MCF 10A (cell line): Measurements from ENCODE around the gene RAI14. TPM values are rescaled to one million over a fixed set of nuclear protein-coding genes. Genes with fewer than 3 reads are reported as not detected.

Experiments
- BruUV-seq: library from RNA; stranded (reverse); fragments of 400-500 nt; replicated peaks from 2 replicates; lab custom pipeline; 2021; lab: Mats Ljungman, UMichigan
- CTCF ChIA-PET: fragments of 300-600 bp; sonication (Branson Sonifier 250); formaldehyde crosslinking; extraction: SDS; loops from one replicate; lab custom pipeline; 2021; ENCODE audit warnings: antibody characterized with exemption, inconsistent platforms; lab: Yijun Ruan, JAX
- POLR2A ChIA-PET: fragments of 300-600, 350-650 bp; sonication (Branson Sonifier 250); formaldehyde crosslinking; extraction: SDS; loops from one replicate; lab custom pipeline; 2020; ENCODE audit warnings: antibody characterized with exemption, inconsistent platforms; lab: Yijun Ruan, JAX
- DNase-seq: peaks from one replicate; pipeline ENCODE4 v3.0.0-alpha.2; 2018; ENCODE audit not compliant: unreplicated experiment
- H3K27ac Mint-ChIP-seq: one replicate; pipeline ENCODE4 v1.8.0; 2022; ENCODE audit warnings: mild to moderate bottlenecking, low read depth, mixed read lengths; ENCODE audit not compliant: unreplicated experiment
- H3K27me3 Mint-ChIP-seq: one replicate; pipeline ENCODE4 v1.8.0; 2022; ENCODE audit warnings: mixed read lengths; ENCODE audit not compliant: insufficient read depth, unreplicated experiment
- H3K36me3 Mint-ChIP-seq: one replicate; pipeline ENCODE4 v1.8.0; 2022; ENCODE audit warnings: mild to moderate bottlenecking, moderate library complexity, mixed read lengths; ENCODE audit not compliant: insufficient read depth, unreplicated experiment
- H3K4me1 Mint-ChIP-seq: one replicate; pipeline ENCODE4 v1.8.0; 2022; ENCODE audit warnings: mixed read lengths; ENCODE audit not compliant: insufficient read depth, unreplicated experiment
- H3K4me3 Mint-ChIP-seq: one replicate; pipeline ENCODE4 v1.8.0; 2022; ENCODE audit warnings: mild to moderate bottlenecking, moderate library complexity, mixed read lengths; ENCODE audit not compliant: unreplicated experiment
- H3K9me3 Mint-ChIP-seq: one replicate; pipeline ENCODE4 v1.8.0; 2022; ENCODE audit warnings: mixed read lengths; ENCODE audit not compliant: unreplicated experiment
- CTCF ChIP-seq: fragments of 200-600 bp; IDR thresholded peaks from one replicate; pipeline ENCODE4 v1.8.0; 2022; ENCODE audit warnings: antibody characterized with exemption, mild to moderate bottlenecking; ENCODE audit not compliant: unreplicated experiment
- intact Hi-C: fragments of 100-400 bp; cut with micrococcal nuclease; formaldehyde crosslinking; loops from 2 replicates; pipeline ENCODE4 v1.14.1; 2022
- total RNA-seq: library from RNA; stranded (reverse); gene quantifications from 2 replicates; pipeline ENCODE4 v1.2.3, GENCODE V29; 2022

Gene RAI14
- total RNA-seq, 1 experiment from 2014 or later, result 47.6 TPM

GRCh38 chr5:34690301-34690700 is 34.2 kb downstream of the RAI14 start:
- no peak overlapping the region for H3K4me3 Mint-ChIP-seq

GRCh38 chr5:34690898-34691297 is 34.8 kb downstream of the RAI14 start:
- no TSS peak for BruUV-seq
- DNase-seq, result no peak
- no peak overlapping the region for H3K27ac Mint-ChIP-seq
- H3K9me3 Mint-ChIP-seq, result no peaks in the 10 kb centered on the region
- no peak overlapping the region for H3K4me3 Mint-ChIP-seq
- POLR2A ChIA-PET, result no interaction called here
- CTCF ChIA-PET, result interaction anchor here (5.8 kb wide), 1 partner anchor 207 kb away, joined by 29 read pairs; no protein-coding TSS in a partner anchor
- H3K36me3 Mint-ChIP-seq, result peaks cover 13% of the 10 kb centered on the region
- no peaks in the 10 kb centered on the region for H3K27me3 Mint-ChIP-seq
- intact Hi-C loops, result no loop called here
- peaks cover 26% of the 10 kb centered on the region for H3K4me1 Mint-ChIP-seq
- no peak for TF ChIP-seq CTCF

More at GRCh38 chr5:34690301-34690700, 34.2 kb downstream of the RAI14 start:
- no peak for TF ChIP-seq CTCF
- Mint-ChIP-seq H3K27me3 (no peaks in the 10 kb centered on the region), H3K9me3 (no peaks in the 10 kb centered on the region), H3K36me3 (peaks cover 13% of the 10 kb centered on the region), H3K4me1 (peaks cover 30% of the 10 kb centered on the region), H3K27ac (no peak overlapping the region)
- intact Hi-C loops, result no loop called here
- POLR2A ChIA-PET, result no interaction called here
- CTCF ChIA-PET, result interaction anchor here (5.8 kb wide), 1 partner anchor 208 kb away, joined by 29 read pairs; no protein-coding TSS in a partner anchor
- no TSS peak for BruUV-seq
- no peak for DNase-seq

GRCh38 chr5:34691326-34691725 is 35.2 kb downstream of the RAI14 start:
- Mint-ChIP-seq H3K4me1 (peaks cover 23% of the 10 kb centered on the region), H3K36me3 (peaks cover 13% of the 10 kb centered on the region), H3K4me3 (no peak overlapping the region), H3K27me3 (no peaks in the 10 kb centered on the region), H3K9me3 (no peaks in the 10 kb centered on the region), H3K27ac (no peak overlapping the region)
- BruUV-seq, result no TSS peak
- intact Hi-C loops, result no loop called here
- DNase-seq, result no peak
- CTCF ChIA-PET, result interaction anchor here (0.7 kb wide), 1 partner anchor 82 kb away, joined by 3 read pairs; no protein-coding TSS in a partner anchor
- POLR2A ChIA-PET, result no interaction called here
- TF ChIP-seq CTCF, result no peak

- Mint-ChIP-seq H3K27ac (no peak overlapping the region), H3K36me3 (peaks cover 13% of the 10 kb centered on the region), H3K27me3 (no peaks in the 10 kb centered on the region), H3K9me3 (no peaks in the 10 kb centered on the region), H3K4me1 (peaks cover 14% of the 10 kb centered on the region), H3K4me3 (no peak overlapping the region)
- intact Hi-C loops, result no loop called here
- ChIA-PET CTCF (interaction anchor here (0.9 to 1.2 kb wide), 2 partner anchors 8 to 11 kb away, joined by 4 to 5 read pairs; no protein-coding TSS in a partner anchor), POLR2A (interaction anchor here (1.0 kb wide), 1 partner anchor 38 kb away, joined by 3 read pairs; no protein-coding TSS in a partner anchor)
- no peak for DNase-seq
- no peak for TF ChIP-seq CTCF
- BruUV-seq, result no TSS peak
Observed at GRCh38 chr5:34692786-34693185, 36.7 kb downstream of the RAI14 start.
